WTC11 (cell line): ENCODE data around the gene FOXI3. TPM values are rescaled to one million over a fixed set of nuclear protein-coding genes. Genes with fewer than 3 reads are reported as not detected.
A peak's percentile ranks its signal among the peaks of the same experiment; 100 is the strongest.

Experiments
- ATAC-seq: fragments of 200-7000 bp; cut with Tn5 transposase; 2 replicates; pipeline ENCODE4 v1.10.0; 2021; ENCODE audit warnings: mild to moderate bottlenecking, moderate library complexity
- CTCF ChIA-PET: fragments of 300-600 bp; sonication (Branson Sonifier 250); formaldehyde crosslinking; loops from one replicate; lab custom pipeline; 2021; ENCODE audit warnings: antibody characterized with exemption; lab: Charles Lee
- POLR2A ChIA-PET: fragments of 350-600 bp; sonication (Branson Sonifier 250); formaldehyde crosslinking; loops from one replicate; lab custom pipeline; 2021; ENCODE audit warnings: antibody characterized with exemption; lab: Charles Lee
- DNase-seq: peaks from one replicate; pipeline ENCODE4 v3.0.0; 2021; ENCODE audit warnings: low spot score
- H3K27ac Mint-ChIP-seq: 2 replicates; pipeline ENCODE4 v1.8.0; 2021; ENCODE audit warnings: mixed read lengths
- H3K27me3 Mint-ChIP-seq: 2 replicates; pipeline ENCODE4 v1.8.0; 2021; ENCODE audit warnings: low read depth, mild to moderate bottlenecking, moderate library complexity, mixed read lengths
- H3K36me3 Mint-ChIP-seq: 2 replicates; pipeline ENCODE4 v1.8.0; 2021; ENCODE audit warnings: mixed read lengths
- H3K4me1 Mint-ChIP-seq: 2 replicates; pipeline ENCODE4 v1.8.0; 2022; ENCODE audit warnings: mixed read lengths
- H3K4me3 Mint-ChIP-seq: 2 replicates; pipeline ENCODE4 v1.8.0; 2021; ENCODE audit warnings: mild to moderate bottlenecking, moderate library complexity, mixed read lengths
- H3K9me3 Mint-ChIP-seq: 2 replicates; pipeline ENCODE4 v1.8.0; 2021; ENCODE audit warnings: mixed read lengths
- ATF3 ChIP-seq: sonication (generic); formaldehyde crosslinking; conservative IDR thresholded peaks from 2 replicates; pipeline ENCODE4 v1.8.1; 2022; ENCODE audit warnings: mild to moderate bottlenecking, missing genetic modification reagents
- ESRRA ChIP-seq: sonication (generic); formaldehyde crosslinking; IDR thresholded peaks from 2 replicates; pipeline ENCODE4 v1.8.1; 2022; ENCODE audit warnings: mild to moderate bottlenecking, missing genetic modification reagents, borderline replicate concordance
- GABPB1 ChIP-seq: sonication (generic); formaldehyde crosslinking; IDR thresholded peaks from 2 replicates; pipeline ENCODE4 v1.8.1; 2023; ENCODE audit warnings: mild to moderate bottlenecking, missing genetic modification reagents
- HMGXB4 ChIP-seq: sonication (generic); formaldehyde crosslinking; IDR thresholded peaks from 2 replicates; pipeline ENCODE4 v1.8.1; 2023; ENCODE audit warnings: mild to moderate bottlenecking, moderate library complexity, missing genetic modification reagents
- MAX ChIP-seq: sonication (generic); formaldehyde crosslinking; IDR thresholded peaks from 2 replicates; pipeline ENCODE4 v1.8.0; 2022; ENCODE audit warnings: mild to moderate bottlenecking, missing genetic modification reagents
- MLX ChIP-seq: sonication (generic); formaldehyde crosslinking; IDR thresholded peaks from 2 replicates; pipeline ENCODE4 v1.8.1; 2023; ENCODE audit warnings: mild to moderate bottlenecking, missing genetic modification reagents, moderate library complexity
- TP53 ChIP-seq: sonication (generic); formaldehyde crosslinking; IDR thresholded peaks from 2 replicates; pipeline ENCODE4 v1.8.1; 2023; ENCODE audit warnings: mild to moderate bottlenecking, missing genetic modification reagents
- ZBTB21 ChIP-seq: sonication (generic); formaldehyde crosslinking; IDR thresholded peaks from 2 replicates; pipeline ENCODE4 v1.8.1; 2023; ENCODE audit warnings: mild to moderate bottlenecking, missing genetic modification reagents, borderline replicate concordance
- ZNF232 ChIP-seq: sonication (generic); formaldehyde crosslinking; IDR thresholded peaks from 2 replicates; pipeline ENCODE4 v1.8.0; 2022; ENCODE audit warnings: mild to moderate bottlenecking, missing genetic modification reagents
- ZNF281 ChIP-seq: sonication (generic); formaldehyde crosslinking; IDR thresholded peaks from 2 replicates; pipeline ENCODE4 v1.8.0; 2023; ENCODE audit warnings: mild to moderate bottlenecking, missing genetic modification reagents
- ZNF317 ChIP-seq: sonication (generic); formaldehyde crosslinking; IDR thresholded peaks from 2 replicates; pipeline ENCODE4 v1.8.1; 2023; ENCODE audit warnings: low read depth, mild to moderate bottlenecking, moderate library complexity, missing genetic modification reagents, borderline replicate concordance
- total RNA-seq: library from RNA; stranded (reverse); gene quantifications from 3 replicates; pipeline ENCODE4 v1.2.3, GENCODE V29; 2021
- TF ChIP-seq, protein P1 (sequence below): sonication (generic); formaldehyde crosslinking; IDR thresholded peaks from 2 replicates; pipeline ENCODE4 v1.8.1; 2022; ENCODE audit warnings: mild to moderate bottlenecking, moderate library complexity, missing genetic modification reagents
- TF ChIP-seq, protein P2 (sequence below): sonication (generic); formaldehyde crosslinking; IDR thresholded peaks from 2 replicates; pipeline ENCODE4 v1.8.0; 2023; ENCODE audit warnings: missing genetic modification reagents, mild to moderate bottlenecking, borderline replicate concordance
- TF ChIP-seq, protein P3 (sequence below): sonication (generic); formaldehyde crosslinking; IDR thresholded peaks from 2 replicates; pipeline ENCODE4 v1.8.0; 2022; ENCODE audit warnings: mild to moderate bottlenecking, missing genetic modification reagents
- TF ChIP-seq, protein P4 (sequence below): sonication (generic); formaldehyde crosslinking; IDR thresholded peaks from 2 replicates; pipeline ENCODE4 v1.8.0; 2022; ENCODE audit warnings: mild to moderate bottlenecking, missing genetic modification reagents

Gene FOXI3
- total RNA-seq, 1 experiment from 2014 or later, result 13.5 TPM

DNA sequence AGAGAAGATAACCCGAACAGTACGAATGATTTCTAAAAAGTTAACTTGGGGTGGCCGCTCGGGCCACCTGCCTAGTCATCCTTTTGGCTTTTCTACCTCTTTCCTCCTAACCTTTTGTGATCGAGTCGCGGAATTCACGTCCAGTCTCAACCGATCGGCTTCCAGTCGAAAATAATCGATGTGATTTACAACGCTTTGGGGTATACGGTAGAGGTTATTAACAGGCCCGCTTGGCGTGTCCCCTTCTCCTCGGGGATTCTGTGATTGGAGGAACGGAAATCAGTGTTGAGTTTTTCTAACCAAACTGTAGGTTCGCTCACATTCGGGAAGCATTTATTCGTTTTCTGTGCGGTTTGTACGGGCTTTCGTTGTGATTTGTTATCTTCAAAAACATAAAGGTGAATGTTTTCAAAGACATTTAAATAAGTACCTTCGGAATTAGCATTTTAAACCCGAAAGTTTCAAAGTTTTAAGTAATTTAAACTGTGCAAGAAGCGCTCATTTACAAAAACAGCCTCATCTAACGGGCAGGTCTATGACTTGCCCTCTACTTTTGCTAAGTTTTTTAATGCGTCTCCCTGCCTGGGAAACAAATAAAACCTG, 588 bp upstream of the FOXI3 start (continued):
- TF ChIP-seq MLX (CRISPR knock-in tag), result no peak
- no peak for TF ChIP-seq ATF3
- TF ChIP-seq, protein P1, sequence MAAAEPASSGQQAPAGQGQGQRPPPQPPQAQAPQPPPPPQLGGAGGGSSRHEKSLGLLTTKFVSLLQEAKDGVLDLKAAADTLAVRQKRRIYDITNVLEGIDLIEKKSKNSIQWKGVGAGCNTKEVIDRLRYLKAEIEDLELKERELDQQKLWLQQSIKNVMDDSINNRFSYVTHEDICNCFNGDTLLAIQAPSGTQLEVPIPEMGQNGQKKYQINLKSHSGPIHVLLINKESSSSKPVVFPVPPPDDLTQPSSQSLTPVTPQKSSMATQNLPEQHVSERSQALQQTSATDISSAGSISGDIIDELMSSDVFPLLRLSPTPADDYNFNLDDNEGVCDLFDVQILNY (CRISPR knock-in tag), result no peak
- no peak for TF ChIP-seq GABPB1 (CRISPR knock-in tag)
- no peak for TF ChIP-seq ZNF232
- TF ChIP-seq, protein P2, sequence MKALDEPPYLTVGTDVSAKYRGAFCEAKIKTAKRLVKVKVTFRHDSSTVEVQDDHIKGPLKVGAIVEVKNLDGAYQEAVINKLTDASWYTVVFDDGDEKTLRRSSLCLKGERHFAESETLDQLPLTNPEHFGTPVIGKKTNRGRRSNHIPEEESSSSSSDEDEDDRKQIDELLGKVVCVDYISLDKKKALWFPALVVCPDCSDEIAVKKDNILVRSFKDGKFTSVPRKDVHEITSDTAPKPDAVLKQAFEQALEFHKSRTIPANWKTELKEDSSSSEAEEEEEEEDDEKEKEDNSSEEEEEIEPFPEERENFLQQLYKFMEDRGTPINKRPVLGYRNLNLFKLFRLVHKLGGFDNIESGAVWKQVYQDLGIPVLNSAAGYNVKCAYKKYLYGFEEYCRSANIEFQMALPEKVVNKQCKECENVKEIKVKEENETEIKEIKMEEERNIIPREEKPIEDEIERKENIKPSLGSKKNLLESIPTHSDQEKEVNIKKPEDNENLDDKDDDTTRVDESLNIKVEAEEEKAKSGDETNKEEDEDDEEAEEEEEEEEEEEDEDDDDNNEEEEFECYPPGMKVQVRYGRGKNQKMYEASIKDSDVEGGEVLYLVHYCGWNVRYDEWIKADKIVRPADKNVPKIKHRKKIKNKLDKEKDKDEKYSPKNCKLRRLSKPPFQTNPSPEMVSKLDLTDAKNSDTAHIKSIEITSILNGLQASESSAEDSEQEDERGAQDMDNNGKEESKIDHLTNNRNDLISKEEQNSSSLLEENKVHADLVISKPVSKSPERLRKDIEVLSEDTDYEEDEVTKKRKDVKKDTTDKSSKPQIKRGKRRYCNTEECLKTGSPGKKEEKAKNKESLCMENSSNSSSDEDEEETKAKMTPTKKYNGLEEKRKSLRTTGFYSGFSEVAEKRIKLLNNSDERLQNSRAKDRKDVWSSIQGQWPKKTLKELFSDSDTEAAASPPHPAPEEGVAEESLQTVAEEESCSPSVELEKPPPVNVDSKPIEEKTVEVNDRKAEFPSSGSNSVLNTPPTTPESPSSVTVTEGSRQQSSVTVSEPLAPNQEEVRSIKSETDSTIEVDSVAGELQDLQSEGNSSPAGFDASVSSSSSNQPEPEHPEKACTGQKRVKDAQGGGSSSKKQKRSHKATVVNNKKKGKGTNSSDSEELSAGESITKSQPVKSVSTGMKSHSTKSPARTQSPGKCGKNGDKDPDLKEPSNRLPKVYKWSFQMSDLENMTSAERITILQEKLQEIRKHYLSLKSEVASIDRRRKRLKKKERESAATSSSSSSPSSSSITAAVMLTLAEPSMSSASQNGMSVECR (CRISPR knock-in tag), result no peak
- no peak for TF ChIP-seq ESRRA (CRISPR knock-in tag)
- TF ChIP-seq, all 79 proteins: peak for 0

DNA sequence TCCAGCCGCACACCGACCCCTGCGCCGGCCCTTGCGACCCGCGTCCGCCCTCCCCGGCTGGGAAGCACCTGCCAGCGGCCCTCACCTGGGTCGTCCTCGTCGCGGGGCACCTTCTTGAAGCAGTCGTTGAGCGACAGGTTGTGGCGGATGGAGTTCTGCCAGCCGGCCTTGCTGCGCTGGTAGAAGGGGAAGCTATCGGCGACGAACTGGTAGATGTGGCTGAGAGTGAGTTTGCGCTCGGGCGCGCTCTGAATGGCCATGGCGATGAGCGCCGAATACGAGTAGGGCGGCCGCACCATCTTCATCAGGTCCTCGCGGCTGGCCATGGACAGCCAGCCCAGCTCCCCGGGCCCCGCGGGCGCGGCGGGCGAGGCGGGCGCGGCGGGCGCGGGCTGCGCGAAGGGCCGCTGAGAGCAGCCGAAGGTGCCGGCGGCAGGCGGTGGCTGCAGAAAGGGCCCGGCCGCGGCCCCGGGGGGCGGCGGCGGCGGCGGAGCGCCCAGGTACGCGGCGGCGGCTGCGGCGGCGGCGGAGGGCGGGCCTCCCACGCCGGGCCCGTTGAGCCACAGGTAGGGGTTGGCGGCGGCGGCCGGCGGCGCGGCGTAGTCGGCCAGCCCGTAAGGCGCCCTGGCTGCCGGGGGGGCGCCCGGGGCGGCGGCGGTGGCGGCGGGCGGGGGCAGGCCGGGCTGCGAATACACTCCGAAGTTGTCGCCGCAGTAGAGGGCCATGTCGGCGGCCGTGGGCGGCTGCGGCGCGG, 505 bp downstream of the FOXI3 start:
- CTCF ChIA-PET, result interaction anchor here (0.6 to 2.0 kb wide), 5 partner anchors 20 to 261 kb away, joined by 3 to 10 read pairs (median 3); no protein-coding TSS in a partner anchor
- peak overlapping the region; percentile 82 for H3K4me3 Mint-ChIP-seq
- DNase-seq (peak; percentile 47), ATAC-seq (peak; percentile 32)
- peaks cover 19% of the 10 kb centered on the region for H3K36me3 Mint-ChIP-seq
- H3K4me1 Mint-ChIP-seq, result peaks cover 23% of the 10 kb centered on the region
- POLR2A ChIA-PET, result interaction anchor here (0.6 kb wide), 1 partner anchor 116 kb away, joined by 4 read pairs; no protein-coding TSS in a partner anchor
- TF ChIP-seq ZNF281 (no peak), HMGXB4 (CRISPR knock-in tag) (no peak), ZBTB21 (CRISPR knock-in tag) (0 out of 2 replicates have a peak, but pooled peaks have one; percentile 43), ESRRA (CRISPR knock-in tag) (no peak), ZNF317 (no peak), TP53 (CRISPR knock-in tag) (0 out of 2 replicates have a peak, but pooled peaks have one; percentile 32), MAX (CRISPR knock-in tag) (0 out of 2 replicates have a peak, but pooled peaks have one; percentile 17)
- TF ChIP-seq, protein P1 (CRISPR knock-in tag), result 0 out of 2 replicates have a peak, but pooled peaks have one; percentile 35
- TF ChIP-seq, protein P3, sequence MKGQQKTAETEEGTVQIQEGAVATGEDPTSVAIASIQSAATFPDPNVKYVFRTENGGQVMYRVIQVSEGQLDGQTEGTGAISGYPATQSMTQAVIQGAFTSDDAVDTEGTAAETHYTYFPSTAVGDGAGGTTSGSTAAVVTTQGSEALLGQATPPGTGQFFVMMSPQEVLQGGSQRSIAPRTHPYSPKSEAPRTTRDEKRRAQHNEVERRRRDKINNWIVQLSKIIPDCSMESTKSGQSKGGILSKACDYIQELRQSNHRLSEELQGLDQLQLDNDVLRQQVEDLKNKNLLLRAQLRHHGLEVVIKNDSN (CRISPR knock-in tag), result no peak
- TF ChIP-seq, protein P4, sequence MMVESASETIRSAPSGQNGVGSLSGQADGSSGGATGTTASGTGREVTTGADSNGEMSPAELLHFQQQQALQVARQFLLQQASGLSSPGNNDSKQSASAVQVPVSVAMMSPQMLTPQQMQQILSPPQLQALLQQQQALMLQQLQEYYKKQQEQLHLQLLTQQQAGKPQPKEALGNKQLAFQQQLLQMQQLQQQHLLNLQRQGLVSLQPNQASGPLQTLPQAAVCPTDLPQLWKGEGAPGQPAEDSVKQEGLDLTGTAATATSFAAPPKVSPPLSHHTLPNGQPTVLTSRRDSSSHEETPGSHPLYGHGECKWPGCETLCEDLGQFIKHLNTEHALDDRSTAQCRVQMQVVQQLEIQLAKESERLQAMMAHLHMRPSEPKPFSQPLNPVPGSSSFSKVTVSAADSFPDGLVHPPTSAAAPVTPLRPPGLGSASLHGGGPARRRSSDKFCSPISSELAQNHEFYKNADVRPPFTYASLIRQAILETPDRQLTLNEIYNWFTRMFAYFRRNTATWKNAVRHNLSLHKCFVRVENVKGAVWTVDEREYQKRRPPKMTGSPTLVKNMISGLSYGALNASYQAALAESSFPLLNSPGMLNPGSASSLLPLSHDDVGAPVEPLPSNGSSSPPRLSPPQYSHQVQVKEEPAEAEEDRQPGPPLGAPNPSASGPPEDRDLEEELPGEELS, result no peak
- peaks cover 36% of the 10 kb centered on the region for H3K27me3 Mint-ChIP-seq
- H3K9me3 Mint-ChIP-seq, result no peaks in the 10 kb centered on the region
- no peak overlapping the region for H3K27ac Mint-ChIP-seq
